CD4-positive, alpha-beta T cell (primary cell): ENCODE results near the gene AHNAK. TPM values are rescaled to one million over a fixed set of nuclear protein-coding genes. Genes with fewer than 3 reads are reported as not detected.

ENCODE experiments used
- ATAC-seq: fragments of 200-7000 bp; cut with Tn5 transposase; one replicate; pipeline ENCODE4 v1.10.0; 2022; ENCODE audit warnings: mild to moderate bottlenecking; ENCODE audit not compliant: poor library complexity
- CTCF ChIA-PET: fragments of 350-600 bp; sonication (Branson Sonifier 250); formaldehyde crosslinking; loops from one replicate; lab custom pipeline; 2021; ENCODE audit warnings: antibody characterized with exemption, inconsistent platforms; lab: Charles Lee
- POLR2A ChIA-PET: fragments of 350-600 bp; sonication (Branson Sonifier 250); formaldehyde crosslinking; loops from one replicate; lab custom pipeline; 2021; ENCODE audit warnings: antibody characterized with exemption, inconsistent platforms; lab: Charles Lee
- DNase-seq, 14 experiments: peaks; one replicate each; pipeline ENCODE4 v3.0.0-alpha.2; 2013 to 2020; ENCODE audit warnings: mixed read lengths in 2 of 14
- H3K27ac ChIP-seq, 2 donors: one replicate each; pipeline versions ENCODE4 v1.5.1 to v1.7.0; 2013; ENCODE audit warnings: low read length in 2 of 2, low read depth in 1 of 2, mild to moderate bottlenecking in 1 of 2
- H3K27me3 ChIP-seq, 2 experiments: 1 replicate in 1 of 2; 2 replicates in 1 of 2; pipeline versions ENCODE4 v1.6.1 to v1.7.0; 2013; ENCODE audit warnings: low read length in 2 of 2, control low read depth in 1 of 2, mild to moderate bottlenecking in 1 of 2, moderate library complexity in 1 of 2; ENCODE audit not compliant: insufficient read depth in 2 of 2, control insufficient read depth in 1 of 2
- H3K36me3 ChIP-seq: one replicate; pipeline ENCODE4 v1.6.1; 2013; ENCODE audit warnings: low read length, control low read depth; ENCODE audit not compliant: insufficient read depth
- H3K4me1 ChIP-seq: one replicate; pipeline ENCODE4 v1.6.1; 2013; ENCODE audit warnings: low read length, control low read depth; ENCODE audit not compliant: insufficient read depth
- H3K4me3 ChIP-seq: one replicate; pipeline ENCODE4 v1.5.1; 2013; ENCODE audit warnings: mild to moderate bottlenecking, low read length, moderate library complexity
- H3K9me3 ChIP-seq, 2 experiments: 1 replicate in 1 of 2; 2 replicates in 1 of 2; pipeline versions ENCODE4 v1.6.1 to v1.7.0; 2013; ENCODE audit warnings: low read length in 2 of 2, mild to moderate bottlenecking in 2 of 2, control low read depth in 1 of 2, moderate library complexity in 1 of 2; ENCODE audit not compliant: control insufficient read depth in 1 of 2, insufficient read depth in 1 of 2
- H3K27ac Mint-ChIP-seq: one replicate; pipeline ENCODE4 v1.8.0; 2020; ENCODE audit warnings: mixed read lengths
- H3K27me3 Mint-ChIP-seq: one replicate; pipeline ENCODE4 v1.8.0; 2021; ENCODE audit warnings: mixed read lengths
- H3K36me3 Mint-ChIP-seq: one replicate; pipeline ENCODE4 v1.8.0; 2021; ENCODE audit warnings: low read depth, mixed read lengths
- H3K4me1 Mint-ChIP-seq: one replicate; pipeline ENCODE4 v1.8.0; 2021; ENCODE audit warnings: low read depth, mixed read lengths
- H3K4me3 Mint-ChIP-seq: one replicate; pipeline ENCODE4 v1.8.0; 2020; ENCODE audit warnings: mild to moderate bottlenecking, mixed read lengths
- H3K9me3 Mint-ChIP-seq: one replicate; pipeline ENCODE4 v1.8.0; 2020; ENCODE audit warnings: mixed read lengths
- CTCF ChIP-seq: fragments of 200-600 bp; IDR thresholded peaks from one replicate; pipeline ENCODE4 v1.8.0; 2022; ENCODE audit warnings: antibody characterized with exemption, mild to moderate bottlenecking
- intact Hi-C, 2 experiments: fragments of 100-400 bp; cut with DNase I in 1 of 2; cut with micrococcal nuclease in 1 of 2; formaldehyde crosslinking; loops; one replicate each; pipeline versions ENCODE4 v1.15.1 to v1.9.0; 2023 to 2025; cut with DNase I, micrococcal nuclease
- total RNA-seq, 174 experiments: library from RNA in 2 of 174; stranded (reverse) in 2 of 174; gene quantifications; one replicate each; pipeline ENCODE4 v1.2.3 and lab custom pipeline; 2021 to 2026

AHNAK gene
- total RNA-seq, 2 experiments from 2014 or later: 320 to 332 TPM

- H3K4me3 ChIP-seq: no peak overlapping the region
- CTCF ChIA-PET: interaction anchor here (0.6 to 2.6 kb wide), 7 partner anchors 19 to 138 kb away, joined by 3 to 20 read pairs (median 5); partner anchors contain the start of genes EML3 and ROM1
- peak; percentile 9 for ATAC-seq
- intact Hi-C loops: loop anchor here (1.0 to 5.0 kb wide), 7 partner anchors 36 to 269 kb away; partner anchors contain the start of genes LBHD1 (in 2 of the 2), UQCC3 (in 2 of the 2), BSCL2 (in 1 of the 2) and GNG3 (in 1 of the 2)
- H3K27ac ChIP-seq: peak overlapping the region in 1 of 2 donors; percentile 97
- H3K36me3 ChIP-seq: peaks cover 58% of the 10 kb centered on the region
- no peaks in the 10 kb centered on the region for H3K27me3 ChIP-seq
- H3K36me3 Mint-ChIP-seq: peaks cover 77% of the 10 kb centered on the region
- peak; percentile 64 to 90 (median 74) for DNase-seq
- no peaks in the 10 kb centered on the region for H3K27me3 Mint-ChIP-seq
- peak overlapping the region; percentile 89 for H3K27ac Mint-ChIP-seq
- H3K4me1 ChIP-seq: peaks cover 60% of the 10 kb centered on the region
- TF ChIP-seq CTCF: peak; percentile 71
- H3K4me1 Mint-ChIP-seq: peaks cover 75% of the 10 kb centered on the region
- POLR2A ChIA-PET: interaction anchor here (0.6 to 4.4 kb wide), 21 partner anchors 7 to 262 kb away, joined by 3 to 177 read pairs (median 50); partner anchors contain the start of genes AHNAK, B3GAT3, BSCL2 and C11orf98
- no peaks in the 10 kb centered on the region for H3K9me3 ChIP-seq
- no peaks in the 10 kb centered on the region for H3K9me3 Mint-ChIP-seq
- peak overlapping the region; percentile 87 for H3K4me3 Mint-ChIP-seq
These were observed 46.9 kb upstream of the AHNAK start for GRCh38 chr11:62593434-62594044.

- no peaks in the 10 kb centered on the region for H3K9me3 Mint-ChIP-seq
- intact Hi-C loops: loop anchor here (1.0 to 5.0 kb wide), 9 partner anchors 7 to 269 kb away; partner anchors contain the start of genes LBHD1 (in 2 of the 2), UQCC3 (in 2 of the 2), BSCL2 (in 1 of the 2) and EML3 (in 1 of the 2)
- peaks cover 54% of the 10 kb centered on the region for H3K4me1 ChIP-seq
- ChIA-PET CTCF (interaction anchor here (0.6 to 2.6 kb wide), 9 partner anchors 8 to 168 kb away, joined by 3 to 20 read pairs (median 7); partner anchors contain the start of genes EML3, GANAB, MTA2 and ROM1), POLR2A (interaction anchor here (0.6 to 4.4 kb wide), 21 partner anchors 7 to 288 kb away, joined by 3 to 177 read pairs (median 50); partner anchors contain the start of genes AHNAK, B3GAT3, BSCL2 and C11orf98)
- peak overlapping the region; percentile 95 to 97 for H3K27ac ChIP-seq
- DNase-seq: no peak
- H3K27ac Mint-ChIP-seq: peak overlapping the region; percentile 89
- no peaks in the 10 kb centered on the region for H3K27me3 ChIP-seq
- no peak for TF ChIP-seq CTCF
- no peak overlapping the region for H3K4me3 ChIP-seq
- no peaks in the 10 kb centered on the region for H3K27me3 Mint-ChIP-seq
- peaks cover 73% of the 10 kb centered on the region for H3K36me3 Mint-ChIP-seq
- H3K9me3 ChIP-seq: no peaks in the 10 kb centered on the region
- H3K36me3 ChIP-seq: peaks cover 58% of the 10 kb centered on the region
- H3K4me1 Mint-ChIP-seq: peaks cover 71% of the 10 kb centered on the region
- H3K4me3 Mint-ChIP-seq: peak overlapping the region; percentile 51
- no peak for ATAC-seq
These were observed 46.4 kb upstream of the AHNAK start for GRCh38 chr11:62592989-62593421.

GRCh38 chr11:62592146-62592815 is 45.7 kb upstream of the AHNAK start:
- peaks cover 47% of the 10 kb centered on the region for H3K4me1 ChIP-seq
- CTCF ChIA-PET: interaction anchor here (0.7 to 2.6 kb wide), 18 partner anchors 9 to 289 kb away, joined by 3 to 20 read pairs (median 8); partner anchors contain the start of genes B3GAT3, C11orf98, CSKMT and EEF1G
- Mint-ChIP-seq H3K27ac (peak overlapping the region; percentile 89), H3K9me3 (no peaks in the 10 kb centered on the region), H3K27me3 (no peaks in the 10 kb centered on the region), H3K4me1 (peaks cover 72% of the 10 kb centered on the region), H3K4me3 (peak overlapping the region; percentile 91), H3K36me3 (peaks cover 73% of the 10 kb centered on the region)
- peaks cover 58% of the 10 kb centered on the region for H3K36me3 ChIP-seq
- intact Hi-C loops: loop anchor here (1.0 to 5.0 kb wide), 8 partner anchors 8 to 270 kb away; partner anchors contain the start of genes LBHD1 (in 2 of the 2), UQCC3 (in 2 of the 2), BSCL2 (in 1 of the 2) and EML3 (in 1 of the 2)
- DNase-seq: no peak
- no peaks in the 10 kb centered on the region for H3K27me3 ChIP-seq
- H3K27ac ChIP-seq: peak overlapping the region; percentile 95 to 97
- POLR2A ChIA-PET: interaction anchor here (0.8 to 4.4 kb wide), 53 partner anchors 8 to 1247 kb away, joined by 3 to 177 read pairs (median 10); partner anchors contain the start of genes AHNAK, B3GAT3, BSCL2 and C11orf98
- H3K4me3 ChIP-seq: peak overlapping the region; percentile 98
- ATAC-seq: no peak
- TF ChIP-seq CTCF: no peak
- no peaks in the 10 kb centered on the region for H3K9me3 ChIP-seq
